Glutamatergic neuron (in vitro differentiated cells): ENCODE measurements around the gene PRDM7. TPM values are rescaled to one million over a fixed set of nuclear protein-coding genes. Genes with fewer than 3 reads are reported as not detected.
"Not testable (repeated sequence)": the region's sequence is repeated elsewhere in the genome, so short reads cannot be mapped to it uniquely, and the experiment has no call there.

ENCODE experiments used
- DNase-seq: peaks from one replicate; pipeline ENCODE4 v3.0.0; 2022
- H3K27ac Mint-ChIP-seq: one replicate; pipeline ENCODE4 v1.8.0; 2020; ENCODE audit warnings: mild to moderate bottlenecking, mixed read lengths, inconsistent platforms; ENCODE audit not compliant: unreplicated experiment
- H3K27me3 Mint-ChIP-seq: one replicate; pipeline ENCODE4 v1.8.0; 2020; ENCODE audit warnings: mild to moderate bottlenecking, moderate library complexity, mixed read lengths, inconsistent platforms; ENCODE audit not compliant: unreplicated experiment
- H3K36me3 Mint-ChIP-seq: one replicate; pipeline ENCODE4 v1.8.0; 2020; ENCODE audit warnings: mild to moderate bottlenecking, mixed read lengths, inconsistent platforms; ENCODE audit not compliant: unreplicated experiment
- H3K4me1 Mint-ChIP-seq: one replicate; pipeline ENCODE4 v1.8.0; 2020; ENCODE audit warnings: mild to moderate bottlenecking, low read depth, mixed read lengths, inconsistent platforms; ENCODE audit not compliant: unreplicated experiment
- H3K4me3 Mint-ChIP-seq: one replicate; pipeline ENCODE4 v1.8.0; 2020; ENCODE audit warnings: mild to moderate bottlenecking, mixed read lengths, inconsistent platforms; ENCODE audit not compliant: unreplicated experiment
- H3K9me3 Mint-ChIP-seq: one replicate; pipeline ENCODE4 v1.8.0; 2020; ENCODE audit warnings: mild to moderate bottlenecking, moderate library complexity, mixed read lengths, inconsistent platforms; ENCODE audit not compliant: unreplicated experiment
- long read RNA-seq: library from polyadenylated mRNA; unstranded; transcript quantifications from one replicate; pipeline ENCODE4 v2.0.0, GENCODE V29; 2020; ENCODE audit not compliant: unreplicated experiment
- total RNA-seq: library from RNA; stranded (reverse); fragmentation: NEBNext Ultra II Directional; extraction: Animal tissue kit (Norgen Biotek cat#: 25700); gene quantifications from one replicate; pipeline ENCODE4 v1.2.1, GENCODE V29; 2021; ENCODE audit not compliant: unreplicated experiment
- TF ChIP-seq, protein P1 (sequence below): fragments of 200-600 bp; sonication (generic); IDR thresholded peaks from one replicate; pipeline ENCODE4 v1.5.0; 2021; ENCODE audit not compliant: partially characterized antibody, unreplicated experiment

PRDM7 gene
- not detected for total RNA-seq
- long read RNA-seq: 0 reads

DNA sequence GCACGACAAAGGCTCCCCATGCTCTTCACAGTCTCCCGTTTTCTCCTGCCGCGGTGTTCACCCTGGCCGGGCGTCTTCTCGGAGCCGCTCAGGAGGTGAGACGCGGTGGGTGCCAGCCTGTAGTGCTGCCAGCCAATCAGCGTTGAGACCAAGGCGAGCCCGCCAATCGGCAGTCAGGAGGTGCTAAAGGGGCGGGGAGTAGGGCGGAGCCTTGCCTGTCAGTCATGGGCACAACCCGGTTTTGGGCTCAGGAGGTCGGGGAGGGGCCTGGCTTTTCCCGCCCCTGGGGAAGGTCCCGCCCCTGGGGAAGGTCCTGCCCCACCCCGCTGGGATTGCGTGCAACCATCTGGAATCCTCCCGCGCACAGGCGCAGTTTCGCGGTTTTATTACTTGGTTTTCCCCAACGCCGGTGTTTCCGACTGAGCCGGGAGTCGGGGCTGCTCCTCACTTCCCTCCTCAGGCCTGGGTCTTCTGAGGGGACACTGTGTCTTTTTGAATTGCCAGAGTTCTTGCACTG, at the start of gene PRDM7:
Gene PRDM7 (minus strand): TSS at position 92 of the 517 bp plus-strand sequence. CDS start 1,421 bp downstream, outside the sequence.
- peak; percentile 91 for DNase-seq
- H3K27ac Mint-ChIP-seq: peak within 1 kb of the TSS; percentile 74
- H3K4me3 Mint-ChIP-seq: peak within 1 kb of the TSS; percentile 91
- H3K36me3 Mint-ChIP-seq: no peaks in the 10 kb centered on the region
- peaks cover 6% of the 10 kb centered on the region for H3K4me1 Mint-ChIP-seq
- H3K27me3 Mint-ChIP-seq: peaks cover 11% of the 10 kb centered on the region
- H3K9me3 Mint-ChIP-seq: peaks cover 10% of the 10 kb centered on the region
- TF ChIP-seq, protein P1, sequence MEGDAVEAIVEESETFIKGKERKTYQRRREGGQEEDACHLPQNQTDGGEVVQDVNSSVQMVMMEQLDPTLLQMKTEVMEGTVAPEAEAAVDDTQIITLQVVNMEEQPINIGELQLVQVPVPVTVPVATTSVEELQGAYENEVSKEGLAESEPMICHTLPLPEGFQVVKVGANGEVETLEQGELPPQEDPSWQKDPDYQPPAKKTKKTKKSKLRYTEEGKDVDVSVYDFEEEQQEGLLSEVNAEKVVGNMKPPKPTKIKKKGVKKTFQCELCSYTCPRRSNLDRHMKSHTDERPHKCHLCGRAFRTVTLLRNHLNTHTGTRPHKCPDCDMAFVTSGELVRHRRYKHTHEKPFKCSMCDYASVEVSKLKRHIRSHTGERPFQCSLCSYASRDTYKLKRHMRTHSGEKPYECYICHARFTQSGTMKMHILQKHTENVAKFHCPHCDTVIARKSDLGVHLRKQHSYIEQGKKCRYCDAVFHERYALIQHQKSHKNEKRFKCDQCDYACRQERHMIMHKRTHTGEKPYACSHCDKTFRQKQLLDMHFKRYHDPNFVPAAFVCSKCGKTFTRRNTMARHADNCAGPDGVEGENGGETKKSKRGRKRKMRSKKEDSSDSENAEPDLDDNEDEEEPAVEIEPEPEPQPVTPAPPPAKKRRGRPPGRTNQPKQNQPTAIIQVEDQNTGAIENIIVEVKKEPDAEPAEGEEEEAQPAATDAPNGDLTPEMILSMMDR: no peak

DNA sequence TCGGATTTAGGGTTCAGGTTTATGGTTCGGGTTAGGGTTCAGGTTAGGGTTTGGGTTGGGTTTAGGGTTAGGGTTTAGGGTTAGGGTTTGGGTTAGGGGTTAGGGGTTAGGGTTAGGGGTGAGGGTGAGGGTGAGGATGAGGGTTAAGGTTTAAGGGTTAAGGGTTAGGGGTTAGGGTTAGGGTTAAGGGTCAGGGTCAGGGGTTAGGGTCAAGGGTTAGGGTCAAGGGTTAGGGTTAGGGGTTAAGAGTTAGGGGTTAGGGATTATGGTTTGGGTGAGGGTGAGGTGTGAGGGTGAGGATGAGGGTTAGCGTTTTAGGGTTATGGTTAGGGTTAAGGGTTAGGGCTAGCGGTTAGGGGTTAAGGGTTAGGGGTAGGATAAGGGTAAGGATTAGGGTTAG, 44.7 kb upstream of the PRDM7 start:
- H3K9me3 Mint-ChIP-seq, H3K4me1 Mint-ChIP-seq, DNase-seq, H3K27me3 Mint-ChIP-seq, H3K4me3 Mint-ChIP-seq, H3K36me3 Mint-ChIP-seq, H3K27ac Mint-ChIP-seq: not testable (repeated sequence)

DNA sequence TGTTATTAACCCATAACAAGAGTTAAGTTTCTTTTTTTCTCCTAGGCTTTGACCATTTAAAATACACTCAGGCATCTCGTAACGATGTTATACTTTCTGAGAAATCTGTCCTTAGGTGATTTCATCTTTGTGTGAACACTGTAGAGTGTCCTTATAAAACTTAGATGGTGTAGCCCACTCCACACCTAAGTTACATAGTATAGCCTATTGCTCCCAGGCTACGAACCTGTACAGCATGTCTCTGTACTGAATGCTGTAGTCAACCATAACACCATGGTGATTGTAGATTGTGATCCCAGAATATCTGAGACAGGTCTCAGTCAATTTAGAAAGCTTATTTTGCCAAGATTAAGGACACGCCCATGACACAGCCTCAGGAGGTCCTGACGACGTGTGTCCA, 30.5 kb upstream of the PRDM7 start:
- H3K27me3 Mint-ChIP-seq, DNase-seq, H3K4me1 Mint-ChIP-seq, H3K9me3 Mint-ChIP-seq, H3K4me3 Mint-ChIP-seq, H3K36me3 Mint-ChIP-seq, H3K27ac Mint-ChIP-seq: not testable (repeated sequence)

DNA sequence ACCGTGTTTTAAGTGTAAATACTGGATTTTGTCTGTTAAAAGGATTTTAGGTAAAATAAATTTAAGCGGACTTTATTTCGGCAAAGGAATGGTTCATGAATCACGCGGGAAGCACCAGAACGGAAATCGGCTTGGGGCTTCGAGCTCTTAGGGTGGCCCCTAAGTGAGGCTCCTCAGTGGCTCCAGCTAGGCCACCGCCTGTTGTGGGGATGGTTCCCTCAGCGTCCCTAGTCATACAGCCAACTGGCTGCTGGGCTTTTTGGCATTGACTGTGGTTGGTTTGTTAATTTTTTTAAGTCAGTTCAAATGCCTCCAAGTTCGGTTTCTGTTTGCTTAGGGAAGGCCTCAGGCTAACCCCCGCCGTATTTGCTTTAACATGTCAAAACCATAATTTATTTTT, 29.9 kb upstream of the PRDM7 start:
- not testable (repeated sequence) for H3K4me3 Mint-ChIP-seq, H3K9me3 Mint-ChIP-seq, H3K27ac Mint-ChIP-seq, H3K4me1 Mint-ChIP-seq, H3K36me3 Mint-ChIP-seq, DNase-seq, H3K27me3 Mint-ChIP-seq

DNA sequence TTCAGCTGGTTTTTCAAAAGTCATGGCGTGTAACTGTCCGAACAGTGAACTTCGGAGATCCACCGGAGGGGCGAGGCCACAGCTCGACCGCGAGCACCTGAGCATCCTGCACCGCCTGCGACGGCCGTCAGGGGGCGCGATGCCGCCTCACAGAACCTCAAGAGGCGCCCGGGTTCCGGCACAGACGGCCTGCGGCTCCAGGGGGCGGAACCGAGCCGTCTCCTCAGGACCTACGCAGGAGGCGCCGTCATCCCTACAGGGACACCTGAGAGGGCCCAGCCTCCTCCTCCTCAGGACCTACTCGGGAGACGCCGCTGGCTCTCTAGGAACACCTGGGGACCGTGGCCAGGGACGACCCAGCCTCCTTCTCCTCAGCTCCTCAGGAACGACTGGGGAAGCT, 29.1 kb upstream of the PRDM7 start:
- H3K36me3 Mint-ChIP-seq, H3K27ac Mint-ChIP-seq, H3K4me1 Mint-ChIP-seq, H3K9me3 Mint-ChIP-seq, H3K4me3 Mint-ChIP-seq, H3K27me3 Mint-ChIP-seq: not testable (repeated sequence)
- DNase-seq: peak; percentile 80
- TF ChIP-seq, protein P1: peak; percentile 81

DNA sequence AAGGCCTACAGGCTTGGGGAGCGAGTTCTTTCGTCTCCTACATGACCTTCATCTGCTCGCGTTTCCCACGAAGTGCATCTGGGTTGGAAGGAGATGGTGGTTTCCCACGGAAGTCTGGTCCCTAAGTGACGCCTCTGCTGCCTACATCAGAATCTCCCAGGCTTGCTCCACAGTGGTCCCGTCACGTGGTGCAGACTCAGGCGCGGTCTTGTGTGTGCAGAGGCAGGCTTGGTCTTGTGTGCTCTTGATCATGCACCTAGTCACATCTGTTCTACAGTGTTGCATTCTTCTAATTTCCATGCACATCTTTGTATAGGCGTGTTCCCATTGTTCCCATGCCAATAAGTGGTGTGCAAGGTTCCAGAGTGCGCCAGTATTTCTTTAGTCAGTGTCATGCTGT, 27.6 kb upstream of the PRDM7 start:
- not testable (repeated sequence) for H3K36me3 Mint-ChIP-seq, H3K27me3 Mint-ChIP-seq, H3K27ac Mint-ChIP-seq, H3K4me1 Mint-ChIP-seq, H3K9me3 Mint-ChIP-seq, H3K4me3 Mint-ChIP-seq, DNase-seq

DNA sequence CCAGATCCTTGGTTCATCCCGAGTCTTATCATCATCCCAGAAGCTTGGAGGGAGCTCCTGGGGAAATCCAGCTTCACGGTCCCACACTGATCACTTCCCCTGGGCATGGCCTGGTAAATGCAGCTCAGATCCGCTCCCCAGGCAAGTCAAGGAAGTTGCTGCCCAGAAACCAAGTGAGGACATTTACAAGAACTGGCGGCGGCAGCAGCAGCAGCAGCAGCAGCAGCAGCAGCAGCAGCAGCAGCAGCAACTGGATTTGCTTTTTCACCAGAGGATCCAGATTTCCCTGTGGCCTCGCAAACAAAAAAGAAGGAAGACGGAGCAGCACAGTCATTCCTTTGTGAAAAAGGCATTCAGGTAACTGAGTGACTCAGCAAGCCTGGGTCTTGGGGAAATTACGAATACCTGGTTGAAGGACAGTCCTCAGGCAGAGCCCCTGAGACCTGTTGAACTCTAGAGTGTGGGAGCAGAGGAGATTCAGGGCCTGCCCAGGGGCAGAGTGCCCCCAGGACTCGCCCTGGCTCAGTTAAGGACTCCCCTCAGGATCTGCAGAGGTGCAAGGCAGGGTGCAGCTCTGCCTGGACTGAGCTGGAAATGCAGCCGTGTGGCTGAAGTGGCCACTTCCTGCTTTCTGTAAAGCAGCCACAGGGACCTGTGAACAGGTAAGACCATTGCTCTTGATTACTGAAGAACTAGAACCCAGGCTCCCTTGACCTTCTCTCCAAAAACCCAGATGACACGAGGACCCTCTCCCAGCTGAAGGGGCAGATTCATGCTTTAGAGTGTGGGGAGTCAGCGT, 25.2 kb upstream of the PRDM7 start:
- H3K4me1 Mint-ChIP-seq, H3K9me3 Mint-ChIP-seq, H3K27me3 Mint-ChIP-seq, H3K4me3 Mint-ChIP-seq, DNase-seq, H3K36me3 Mint-ChIP-seq, H3K27ac Mint-ChIP-seq: not testable (repeated sequence)

DNA sequence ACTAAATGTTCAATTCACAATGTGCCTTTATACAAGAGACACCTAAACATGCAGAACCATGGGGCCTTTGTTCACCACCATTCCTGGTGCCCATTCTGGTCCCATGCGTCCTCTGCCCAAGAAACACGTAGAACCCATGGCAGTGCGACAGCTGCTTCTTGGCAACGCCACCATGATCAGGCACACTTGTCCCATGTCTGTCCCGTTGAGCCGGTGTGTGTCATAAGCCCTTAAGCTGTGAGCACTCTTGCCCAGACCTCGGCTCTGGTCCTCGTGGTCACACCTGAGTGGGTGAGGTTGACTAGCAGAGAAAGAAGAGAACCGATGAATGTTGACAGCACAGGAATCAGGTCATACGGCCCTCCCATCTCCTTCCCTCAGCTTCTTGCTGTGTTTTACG, 24.2 kb upstream of the PRDM7 start:
- not testable (repeated sequence) for H3K36me3 Mint-ChIP-seq, H3K4me1 Mint-ChIP-seq, H3K27me3 Mint-ChIP-seq, H3K4me3 Mint-ChIP-seq, DNase-seq, H3K27ac Mint-ChIP-seq, H3K9me3 Mint-ChIP-seq

DNA sequence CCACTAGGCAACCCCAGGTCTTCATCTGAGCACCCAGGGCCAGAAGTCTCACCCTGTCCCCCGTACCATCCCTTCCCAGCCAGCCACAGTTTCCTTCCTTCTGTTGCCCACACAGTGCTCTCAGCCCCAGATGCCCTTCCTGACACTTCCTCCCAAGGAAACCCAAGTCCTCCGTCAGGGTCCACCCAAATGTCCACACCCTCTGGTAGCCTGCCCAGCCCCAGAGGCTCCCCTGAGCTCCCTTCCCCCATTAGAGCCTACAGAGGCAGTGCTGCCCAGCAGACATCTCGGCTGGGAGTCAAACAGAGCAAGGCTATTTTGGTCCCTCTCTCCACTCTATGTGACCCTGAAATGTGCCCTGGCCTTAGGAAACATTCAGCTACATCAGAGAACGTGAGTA, 23.7 kb upstream of the PRDM7 start:
- not testable (repeated sequence) for H3K9me3 Mint-ChIP-seq, DNase-seq, H3K4me3 Mint-ChIP-seq, H3K27ac Mint-ChIP-seq, H3K27me3 Mint-ChIP-seq, H3K36me3 Mint-ChIP-seq, H3K4me1 Mint-ChIP-seq

DNA sequence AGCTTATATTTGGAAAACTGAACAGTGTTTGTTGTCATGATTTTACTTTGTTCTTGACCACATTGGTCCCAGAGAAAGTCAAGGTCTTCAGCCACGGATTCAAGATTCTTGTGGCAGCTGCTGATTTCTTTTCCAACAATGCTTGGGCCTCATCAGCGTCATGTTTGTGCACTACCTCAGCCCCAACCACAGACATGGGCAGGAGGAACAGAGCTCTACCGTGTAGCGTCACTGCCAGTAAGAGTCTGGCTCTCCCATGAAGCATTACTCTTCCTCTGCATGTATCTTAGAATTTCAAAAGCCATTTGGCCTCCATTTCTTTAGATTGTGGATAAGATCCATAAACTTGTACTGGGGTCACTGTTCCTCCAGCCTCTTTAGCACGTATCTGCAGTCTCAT, 23.1 kb upstream of the PRDM7 start:
- H3K27me3 Mint-ChIP-seq, H3K4me1 Mint-ChIP-seq, H3K9me3 Mint-ChIP-seq, H3K36me3 Mint-ChIP-seq, H3K4me3 Mint-ChIP-seq, DNase-seq, H3K27ac Mint-ChIP-seq: not testable (repeated sequence)
